HG03520 (cell line): ENCODE results near the gene GID4.

Experiments
- ATAC-seq: cut with Tn5 transposase; IDR thresholded peaks from one replicate; pipeline ENCODE4 v1.9.1; 2021; ENCODE audit warnings: mild to moderate bottlenecking, moderate library complexity; ENCODE audit not compliant: unreplicated experiment

Gene GID4

DNA sequence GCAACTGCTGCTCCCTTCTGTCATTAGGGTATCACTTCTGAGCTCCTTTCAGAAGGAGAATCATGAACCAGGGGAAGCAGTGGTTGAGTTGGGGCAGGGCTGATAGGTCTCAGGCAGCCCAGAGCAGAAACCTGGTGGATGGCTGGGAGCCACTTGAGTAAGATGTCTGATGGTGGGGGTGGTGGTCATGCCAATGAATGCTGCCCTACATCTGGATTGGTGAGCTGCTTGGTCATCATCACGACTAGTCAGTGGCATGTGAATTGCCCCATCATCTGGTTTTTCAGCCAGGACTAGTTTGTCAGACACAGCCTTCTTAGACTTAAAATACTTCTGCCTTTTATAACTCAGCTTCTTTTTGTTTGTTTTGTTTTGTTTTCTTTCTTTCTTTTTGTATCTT lies 2.6 kb downstream of the GID4 start:
- ATAC-seq: no peak

DNA sequence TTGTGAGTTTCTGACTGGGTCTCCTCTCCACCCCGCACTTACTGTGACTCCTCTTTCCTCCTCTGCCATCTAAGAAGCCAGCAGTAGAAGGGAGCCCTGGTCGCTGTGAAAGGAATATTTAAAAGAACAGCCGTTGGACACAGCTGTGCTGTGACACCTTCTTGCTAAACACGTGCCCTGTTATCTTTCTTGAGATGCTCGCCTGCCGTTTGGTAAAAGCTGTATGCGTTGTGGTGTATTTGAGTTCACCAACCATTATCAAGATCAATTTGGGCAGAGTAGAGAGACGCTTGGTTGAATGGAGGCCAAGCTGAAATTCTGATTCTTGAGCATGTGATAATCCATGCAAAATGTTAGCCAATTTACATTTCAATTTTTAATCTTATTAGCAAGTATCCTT lies 3.8 kb downstream of the GID4 start:
- no peak for ATAC-seq

DNA sequence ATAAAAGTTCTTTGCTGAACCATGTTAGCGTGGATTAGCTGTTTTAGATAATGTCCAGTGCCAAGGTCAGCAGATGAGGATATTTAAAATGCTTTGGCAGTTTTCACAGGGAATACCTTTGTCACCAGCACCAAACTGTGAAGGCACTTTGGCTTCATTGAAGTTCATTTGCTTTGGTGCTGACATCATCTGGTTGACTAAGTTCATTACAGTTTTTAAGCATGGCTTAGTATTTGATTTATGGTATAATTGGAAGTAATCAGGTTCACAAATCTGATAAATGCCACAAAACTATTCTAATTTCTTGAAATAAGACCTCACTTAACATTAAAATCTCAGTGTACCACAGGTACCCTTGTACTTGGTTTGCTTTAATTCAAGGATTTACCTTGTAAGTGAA lies 4.3 kb downstream of the GID4 start:
- no peak for ATAC-seq

DNA sequence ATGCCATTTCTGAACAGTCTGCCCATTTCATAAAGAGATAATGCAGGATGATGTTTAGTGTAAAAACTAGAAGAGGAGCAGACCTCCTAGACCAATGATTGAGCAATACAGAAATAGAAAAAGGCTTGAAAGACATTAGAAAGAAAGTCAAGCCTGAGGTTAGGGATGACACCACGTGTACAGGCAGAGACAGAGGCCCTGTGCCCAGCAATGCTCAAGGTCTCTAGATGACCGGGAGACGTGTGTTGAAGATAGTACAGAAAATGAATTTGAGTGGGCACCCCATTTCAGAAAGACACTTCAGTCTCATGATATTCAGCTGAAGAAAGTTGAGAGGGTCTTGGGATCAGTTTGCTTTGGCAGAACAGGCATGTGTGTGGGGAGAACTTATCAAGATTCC lies 5.4 kb downstream of the GID4 start:
- no peak for ATAC-seq

DNA sequence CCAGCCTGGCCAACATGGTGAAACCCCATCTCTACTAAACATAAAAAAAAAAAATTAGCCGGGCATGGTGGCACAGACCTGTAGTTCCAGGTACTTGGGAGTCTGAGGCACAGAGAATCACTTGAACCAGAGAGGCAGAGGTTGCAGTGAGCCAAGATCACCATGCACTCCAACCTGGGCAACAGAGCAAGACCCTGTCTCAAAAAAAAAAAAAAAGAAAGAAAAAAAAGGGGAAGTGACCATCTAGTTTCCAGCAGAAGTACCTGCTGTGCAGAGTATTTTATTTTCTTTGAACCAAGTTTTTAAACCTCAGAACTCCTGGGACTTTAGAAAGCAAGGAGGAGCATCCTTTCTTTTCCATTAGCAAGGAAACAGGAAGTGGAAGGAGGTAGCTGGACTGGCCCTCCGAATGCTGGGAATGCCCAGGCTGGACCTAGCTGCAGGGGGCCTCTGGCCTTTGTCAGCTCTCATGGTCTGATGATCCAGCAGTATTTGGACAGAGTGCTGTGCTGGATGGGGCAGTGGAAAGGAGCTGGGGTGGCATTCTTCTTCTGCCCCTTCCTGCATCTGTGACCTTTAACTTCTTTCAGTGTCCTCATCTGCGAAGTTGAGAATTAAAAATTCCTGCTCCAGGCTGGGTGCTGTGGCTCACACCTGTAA lies 6.6 kb downstream of the GID4 start:
- no peak for ATAC-seq

- no peak for ATAC-seq
These were observed 16.4 kb downstream of the GID4 start for GRCh38 chr17:18055597-18055996.

DNA sequence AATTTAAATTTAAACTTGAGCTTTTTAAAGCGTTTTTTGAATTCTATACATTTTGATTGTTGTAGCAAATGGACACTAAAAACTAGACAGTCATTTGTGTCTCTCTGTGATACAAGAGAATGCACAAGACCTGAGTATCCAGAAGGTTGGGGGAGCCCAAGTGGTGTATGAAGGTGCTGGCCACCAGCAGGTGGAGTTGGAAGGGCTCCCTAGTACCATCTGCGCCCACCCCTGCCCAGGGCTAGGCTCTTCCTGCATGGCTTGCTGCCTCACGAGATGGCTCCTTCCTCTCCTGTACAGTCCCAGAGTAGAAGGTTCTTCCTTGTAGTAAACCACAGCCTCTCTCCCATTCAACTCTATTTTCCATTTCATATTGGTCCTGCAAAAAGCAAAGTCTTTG lies 17.0 kb downstream of the GID4 start:
- no peak for ATAC-seq

DNA sequence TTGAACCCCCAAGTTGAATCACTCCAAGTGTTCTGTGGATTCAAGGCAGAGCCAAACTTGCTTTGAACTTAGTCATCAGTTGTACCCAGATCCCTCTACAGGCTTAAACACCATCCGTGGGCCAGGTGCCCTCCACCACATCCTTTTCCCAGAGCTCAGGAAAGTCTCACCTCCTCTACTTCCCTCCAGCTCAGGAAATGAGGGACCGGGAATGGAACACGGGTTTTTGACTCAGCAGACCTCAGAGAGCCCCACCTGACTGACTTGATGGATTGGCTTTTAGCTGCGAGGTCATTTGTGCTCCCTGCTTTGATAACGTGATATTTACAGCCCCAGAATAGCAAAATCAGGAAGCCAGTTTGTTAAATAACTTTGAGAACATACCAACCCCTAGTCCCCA lies 20.1 kb downstream of the GID4 start:
- ATAC-seq: no peak

DNA sequence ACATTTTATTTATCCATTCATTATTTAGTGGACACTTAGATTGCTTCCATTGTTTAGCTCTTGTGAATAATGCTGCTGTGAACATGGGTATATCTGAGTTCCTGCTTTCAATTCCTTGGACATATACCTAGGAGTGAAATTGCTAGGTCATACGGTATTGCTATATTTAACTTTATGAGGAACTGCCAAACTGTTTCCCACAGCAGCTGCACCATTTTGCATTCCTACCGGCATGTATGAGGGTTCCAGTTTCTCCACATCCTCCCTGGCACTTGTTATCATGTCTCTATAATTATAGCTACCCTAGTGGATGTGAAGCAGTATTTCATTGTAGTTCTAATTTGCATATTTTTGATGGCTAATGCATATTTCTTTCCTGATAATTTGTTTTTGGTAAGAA lies 24.8 kb downstream of the GID4 start:
- no peak for ATAC-seq

DNA sequence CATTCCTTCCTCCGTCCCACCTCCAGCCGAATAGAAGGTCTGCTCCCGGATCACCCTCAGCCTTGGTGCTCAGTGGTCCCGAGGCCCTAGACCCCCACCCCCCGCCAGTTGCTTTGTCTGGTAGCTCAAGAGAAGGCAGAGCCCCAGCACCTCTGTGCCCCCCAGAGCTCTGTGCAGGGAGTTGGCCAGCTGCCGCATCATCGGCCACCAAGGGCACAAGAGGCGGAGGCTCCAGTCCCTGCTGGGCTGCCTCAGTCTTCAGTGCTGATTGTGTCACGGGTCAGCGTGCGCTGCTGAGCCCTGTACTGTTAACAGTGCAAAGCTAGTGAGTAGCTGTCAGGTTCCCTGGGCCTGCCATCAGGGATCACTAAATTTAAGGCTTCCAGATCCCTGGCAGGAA lies 26.3 kb downstream of the GID4 start:
- ATAC-seq: no peak

GRCh38 chr17:18066866-18067265 lies 27.7 kb downstream of the GID4 start:
- ATAC-seq: no peak

GRCh38 chr17:18069101-18069500 lies 29.9 kb downstream of the GID4 start:
- ATAC-seq: no peak

GRCh38 chr17:18070861-18071340 lies 31.7 kb downstream of the GID4 start:
- ATAC-seq: no peak

GRCh38 chr17:18071751-18072150 lies 32.5 kb downstream of the GID4 start:
- no peak for ATAC-seq

- ATAC-seq: no peak
These were observed 35.5 kb downstream of the GID4 start for GRCh38 chr17:18074566-18075272.

DNA sequence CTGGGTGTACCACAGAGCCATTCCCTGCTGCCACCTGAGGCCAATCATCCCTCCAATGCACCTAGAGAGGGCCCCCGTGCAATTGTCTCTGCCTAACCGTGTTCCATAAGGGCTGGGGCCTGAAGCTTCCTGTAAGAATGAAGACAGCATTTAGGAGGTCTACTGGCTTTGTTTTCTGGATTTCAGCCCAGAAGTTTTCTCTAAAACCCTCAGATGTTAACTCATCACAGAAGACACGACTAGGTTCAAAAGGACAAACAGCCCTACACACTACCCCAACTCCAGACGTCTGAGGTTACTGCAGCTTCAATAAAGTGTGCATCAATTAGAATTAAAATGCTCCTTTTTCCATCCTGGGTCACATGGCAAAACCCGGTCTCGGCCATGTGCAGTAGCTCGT lies 37.7 kb downstream of the GID4 start:
- ATAC-seq: no peak

DNA sequence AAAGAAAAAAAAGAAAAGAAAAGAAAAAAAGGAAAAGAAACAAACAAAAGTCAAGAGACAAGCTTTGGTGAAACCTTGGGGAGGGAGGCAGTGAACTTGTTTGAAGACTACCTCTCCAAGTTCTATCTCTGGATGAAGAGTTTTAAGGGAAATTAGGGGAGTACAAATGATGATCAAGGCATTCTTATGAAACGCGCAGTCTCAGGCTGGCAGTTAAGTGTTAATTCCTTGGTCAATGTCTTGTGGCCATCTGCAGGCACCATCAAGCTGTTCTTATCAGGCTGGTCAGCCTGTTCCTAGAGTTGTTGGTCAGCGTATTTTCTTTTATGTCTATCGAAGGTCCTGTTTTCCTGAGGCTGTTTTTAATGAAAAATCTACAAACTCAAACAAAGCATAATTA lies 40.3 kb downstream of the GID4 start:
- no peak for ATAC-seq

DNA sequence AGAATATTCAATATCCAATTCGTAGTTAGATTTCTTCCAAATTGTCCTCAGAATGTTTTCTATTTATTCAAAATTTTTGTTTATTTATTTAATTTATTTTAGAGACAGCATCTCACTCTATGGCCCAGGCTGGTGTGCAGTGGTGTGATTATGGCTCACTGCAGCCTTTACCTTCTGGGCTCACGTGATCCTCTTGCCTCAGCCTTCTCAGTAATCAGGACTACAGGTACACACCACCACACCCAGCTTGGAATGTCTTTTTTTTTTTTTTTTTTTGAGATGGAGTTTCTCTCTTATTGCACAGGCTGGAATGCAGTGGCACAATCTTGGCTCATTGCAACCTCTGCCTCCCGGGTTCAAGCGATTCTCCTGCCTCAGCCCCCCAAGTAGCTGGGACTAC lies 45.0 kb downstream of the GID4 start:
- no peak for ATAC-seq

- peak; percentile 87 for ATAC-seq
These were observed 48.6 kb downstream of the GID4 start, which contains the start of gene DRG2 for GRCh38 chr17:18087610-18088491. Gene DRG2 (plus strand): TSS chr17:18087948. CDS start chr17:18088024, 76 bp downstream.

DNA sequence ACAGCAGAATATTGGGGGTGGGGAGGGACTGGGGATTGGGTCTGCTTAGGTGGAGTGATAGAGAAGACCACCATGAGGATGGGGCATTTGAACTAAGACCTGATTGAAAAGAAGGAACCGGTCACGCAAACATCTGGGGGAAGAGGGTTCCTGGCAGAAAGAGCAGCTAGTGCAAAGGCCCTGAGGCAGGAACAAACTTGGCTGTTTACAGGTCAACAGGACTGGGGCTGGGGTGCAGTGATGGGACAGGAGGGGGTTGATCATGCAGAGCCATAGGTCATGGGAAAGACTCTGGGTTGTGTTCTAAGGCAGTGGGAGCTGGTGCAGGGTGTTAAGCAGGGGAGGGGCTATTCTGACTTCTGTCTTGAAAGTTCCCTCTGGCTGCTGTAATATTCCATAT lies 50.4 kb downstream of the GID4 start:
- no peak for ATAC-seq

DNA sequence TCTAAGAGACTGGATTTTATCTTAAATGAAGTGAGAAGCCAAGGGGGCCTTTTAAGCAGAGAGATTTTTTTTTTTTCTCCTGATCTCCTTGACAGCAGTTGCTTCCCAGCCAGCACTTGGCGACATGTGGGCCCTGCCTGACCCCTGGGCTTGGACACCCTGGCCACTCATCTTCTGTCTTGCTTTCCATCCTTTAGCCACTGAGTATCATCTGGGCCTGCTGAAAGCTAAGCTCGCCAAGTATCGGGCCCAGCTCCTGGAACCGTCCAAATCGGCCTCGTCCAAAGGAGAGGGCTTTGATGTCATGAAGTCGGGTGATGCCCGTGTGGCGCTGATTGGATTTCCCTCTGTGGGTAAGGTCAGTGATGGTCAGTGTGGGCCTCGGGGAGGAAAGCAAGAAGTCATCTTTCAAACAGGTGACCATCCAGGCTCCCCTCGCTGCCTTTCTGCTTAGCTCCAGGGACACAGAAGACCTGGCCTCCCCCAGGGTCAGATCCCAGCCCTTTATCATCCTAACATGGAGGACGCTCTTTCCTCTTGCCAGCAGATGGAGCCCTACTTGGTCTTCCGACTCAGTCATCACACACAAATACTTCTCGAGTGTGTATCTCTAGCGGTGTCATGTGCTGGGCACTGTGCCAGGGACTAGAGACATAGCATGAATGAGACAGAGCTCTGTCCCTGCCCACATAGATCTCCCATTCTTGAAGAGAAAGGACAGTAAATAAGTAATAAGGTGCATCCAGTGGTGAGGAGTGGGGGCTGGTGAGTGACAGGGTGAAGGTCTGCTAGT lies 54.6 kb downstream of the GID4 start:
- no peak for ATAC-seq
